ENCODE measurements around the gene NKX2-4. TPM values are rescaled to one million over a fixed set of nuclear protein-coding genes. Genes with fewer than 3 reads are reported as not detected.

Gene NKX2-4
- total and polyA plus RNA-seq, 8 donors, result not detected

DNA sequence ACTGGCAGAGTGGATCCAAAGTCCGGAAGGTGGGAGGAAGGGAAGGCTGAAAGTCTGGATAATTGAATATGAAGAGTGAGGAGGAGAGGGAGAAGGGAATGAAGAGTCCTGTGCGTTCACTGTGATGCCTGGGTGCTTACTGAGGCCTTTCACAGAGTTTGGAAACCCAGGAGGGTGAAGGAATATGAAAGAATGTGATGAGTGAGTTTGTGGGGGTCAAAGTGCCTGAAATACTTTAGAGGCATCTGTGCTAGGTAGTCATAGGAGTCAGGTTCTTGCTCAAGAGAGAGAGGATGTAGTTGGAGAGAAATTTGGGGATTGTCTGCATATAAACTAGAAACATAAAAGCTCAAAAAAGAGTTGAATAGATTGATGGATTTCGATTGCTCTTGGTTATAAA, 20.7 kb downstream of the NKX2-4 start:
- H3K27me3 ChIP-seq, result no peaks in the 10 kb centered on the region
- no peak overlapping the region for H3K4me3 ChIP-seq
- H3K27ac ChIP-seq, result no peak overlapping the region
- intact Hi-C loops (cut with DNase I; ENCODE audit: low total_unique reads), result no loop called here
- H3K4me1 ChIP-seq, result peaks cover 0 to 8% (median under 1%) of the 10 kb centered on the region in 4 donors
- 93 to 98% (median 96%) methylated on average over 3 of the region's 3 CpGs for WGBS, 5 donors
- H3K9me3 ChIP-seq, result no peaks in the 10 kb centered on the region
- peaks cover 3 to 52% (median 48%) of the 10 kb centered on the region in 4 donors for H3K36me3 ChIP-seq
- no peak for DNase-seq
- TF ChIP-seq EP300 (IDR thresholded peaks at IDR 0.05) (no peak), POLR2A (IDR thresholded peaks at IDR 0.05) (no peak), POLR2AphosphoS5 (IDR thresholded peaks at IDR 0.05) (no peak)
- TF ChIP-seq, protein P1, sequence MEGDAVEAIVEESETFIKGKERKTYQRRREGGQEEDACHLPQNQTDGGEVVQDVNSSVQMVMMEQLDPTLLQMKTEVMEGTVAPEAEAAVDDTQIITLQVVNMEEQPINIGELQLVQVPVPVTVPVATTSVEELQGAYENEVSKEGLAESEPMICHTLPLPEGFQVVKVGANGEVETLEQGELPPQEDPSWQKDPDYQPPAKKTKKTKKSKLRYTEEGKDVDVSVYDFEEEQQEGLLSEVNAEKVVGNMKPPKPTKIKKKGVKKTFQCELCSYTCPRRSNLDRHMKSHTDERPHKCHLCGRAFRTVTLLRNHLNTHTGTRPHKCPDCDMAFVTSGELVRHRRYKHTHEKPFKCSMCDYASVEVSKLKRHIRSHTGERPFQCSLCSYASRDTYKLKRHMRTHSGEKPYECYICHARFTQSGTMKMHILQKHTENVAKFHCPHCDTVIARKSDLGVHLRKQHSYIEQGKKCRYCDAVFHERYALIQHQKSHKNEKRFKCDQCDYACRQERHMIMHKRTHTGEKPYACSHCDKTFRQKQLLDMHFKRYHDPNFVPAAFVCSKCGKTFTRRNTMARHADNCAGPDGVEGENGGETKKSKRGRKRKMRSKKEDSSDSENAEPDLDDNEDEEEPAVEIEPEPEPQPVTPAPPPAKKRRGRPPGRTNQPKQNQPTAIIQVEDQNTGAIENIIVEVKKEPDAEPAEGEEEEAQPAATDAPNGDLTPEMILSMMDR (IDR thresholded peaks at IDR 0.05), result no peak

DNA sequence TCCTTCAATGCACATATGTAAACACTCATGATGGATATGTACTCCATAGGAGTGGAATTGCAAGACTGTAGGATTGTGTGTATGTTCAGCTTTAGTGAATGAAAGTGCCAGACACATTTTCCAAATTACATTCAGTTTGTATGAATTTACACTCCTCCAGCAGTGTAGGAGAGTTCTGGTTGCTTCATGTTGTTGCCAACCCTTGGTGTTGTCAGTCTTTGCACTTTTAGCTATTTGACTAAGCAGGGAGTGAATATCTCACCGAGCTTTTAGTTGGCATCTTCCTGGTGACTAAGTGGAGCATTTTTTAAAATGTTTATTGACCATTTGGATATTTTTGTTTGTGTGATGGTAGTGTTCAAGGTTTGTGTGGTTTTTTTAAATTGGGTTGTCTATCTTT, 23.9 kb downstream of the NKX2-4 start:
- DNase-seq, result no peak
- H3K4me3 ChIP-seq, result no peak overlapping the region
- H3K36me3 ChIP-seq, result peaks cover under 1 to 55% (median 47%) of the 10 kb centered on the region in 4 donors
- intact Hi-C loops (cut with DNase I; ENCODE audit: low total_unique reads), result no loop called here
- H3K9me3 ChIP-seq, result no peaks in the 10 kb centered on the region
- H3K27me3 ChIP-seq, result no peaks in the 10 kb centered on the region
- H3K27ac ChIP-seq, result no peak overlapping the region
- TF ChIP-seq POLR2AphosphoS5 (IDR thresholded peaks at IDR 0.05), result no peak
- TF ChIP-seq, protein P1 (IDR thresholded peaks at IDR 0.05), result no peak
- TF ChIP-seq POLR2A (IDR thresholded peaks at IDR 0.05), result no peak
- TF ChIP-seq EP300 (IDR thresholded peaks at IDR 0.05), result no peak
- 64 to 92% (median 73%) methylated on average over 1 of the region's 1 CpG for WGBS, 5 donors
- peaks cover 0 to 10% (median 4%) of the 10 kb centered on the region in 4 donors for H3K4me1 ChIP-seq

DNA sequence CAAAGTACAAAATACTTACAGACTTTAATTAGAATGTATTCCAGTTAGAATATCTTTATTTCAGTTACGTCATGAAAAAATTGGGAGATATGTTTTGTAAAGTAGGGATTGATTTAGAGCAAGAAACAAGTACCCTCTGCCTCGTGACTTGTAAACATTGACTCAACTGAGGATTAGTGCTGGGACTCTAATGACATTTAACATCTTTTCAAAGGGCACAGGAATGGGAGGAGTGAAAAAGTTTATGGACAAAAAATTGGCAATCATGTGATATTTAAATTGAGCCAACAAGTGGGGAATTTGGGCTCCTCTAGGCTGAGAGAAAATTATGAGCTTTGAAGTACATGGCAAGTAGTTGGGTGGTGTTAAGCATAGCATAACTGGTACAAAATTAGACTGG, 25.3 kb downstream of the NKX2-4 start:
- H3K36me3 ChIP-seq, result peaks cover 5 to 60% (median 52%) of the 10 kb centered on the region in 4 donors
- no peak for DNase-seq
- H3K27ac ChIP-seq, result no peak overlapping the region
- H3K4me1 ChIP-seq, result peaks cover 0 to 10% (median 4%) of the 10 kb centered on the region in 4 donors
- TF ChIP-seq EP300 (IDR thresholded peaks at IDR 0.05) (no peak), POLR2A (IDR thresholded peaks at IDR 0.05) (no peak), POLR2AphosphoS5 (IDR thresholded peaks at IDR 0.05) (no peak)
- TF ChIP-seq, protein P1 (IDR thresholded peaks at IDR 0.05), result no peak
- H3K27me3 ChIP-seq, result no peaks in the 10 kb centered on the region
- H3K9me3 ChIP-seq, result no peaks in the 10 kb centered on the region
- 71 to 84% (median 77%) methylated on average over 2 of the region's 2 CpGs for WGBS, 5 donors
- H3K4me3 ChIP-seq, result no peak overlapping the region
- intact Hi-C loops (cut with DNase I; ENCODE audit: low total_unique reads), result no loop called here

DNA sequence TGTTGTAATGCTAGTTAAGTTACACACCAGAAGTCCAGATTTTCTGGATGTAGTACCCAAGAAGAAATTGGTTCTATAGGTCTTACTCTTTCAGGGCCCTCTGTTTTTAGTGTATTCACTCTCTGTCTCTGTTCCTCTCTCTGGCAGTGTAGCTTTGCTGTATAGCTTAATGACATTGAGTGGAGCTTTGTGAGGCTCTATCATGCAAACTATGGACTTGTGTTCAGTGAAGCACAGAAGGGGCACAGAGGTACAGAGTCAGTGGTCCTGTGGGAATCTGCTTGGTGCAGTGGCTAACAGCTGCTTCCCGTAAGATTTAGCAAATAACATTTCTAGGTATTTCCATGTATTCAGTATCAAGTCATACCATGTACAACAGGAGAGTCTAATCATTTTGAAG, 26.1 kb downstream of the NKX2-4 start:
- Histone ChIP-seq H3K4me1 (peaks cover 0 to 10% (median 4%) of the 10 kb centered on the region in 4 donors), H3K9me3 (no peaks in the 10 kb centered on the region), H3K27me3 (no peaks in the 10 kb centered on the region), H3K27ac (no peak overlapping the region), H3K4me3 (no peak overlapping the region), H3K36me3 (peaks cover 7 to 61% (median 55%) of the 10 kb centered on the region in 4 donors)
- intact Hi-C loops (cut with DNase I; ENCODE audit: low total_unique reads), result no loop called here
- WGBS, 5 donors, result 92 to 96% (median 94%) methylated on average over 1 of the region's 1 CpG
- TF ChIP-seq POLR2AphosphoS5 (IDR thresholded peaks at IDR 0.05), result no peak
- TF ChIP-seq, protein P1 (IDR thresholded peaks at IDR 0.05), result no peak
- no peak for TF ChIP-seq POLR2A (IDR thresholded peaks at IDR 0.05)
- no peak for TF ChIP-seq EP300 (IDR thresholded peaks at IDR 0.05)
- DNase-seq, result no peak
